ENCODE results near the gene AGPAT4. TPM values are rescaled to one million over a fixed set of nuclear protein-coding genes. Genes with fewer than 3 reads are reported as not detected.
A peak's percentile ranks its signal among the peaks of the same experiment; 100 is the strongest.

The AGPAT4 gene
- total and polyA plus RNA-seq, 2 of the 13 experiments (the other 11 are each of a cell fraction or from before 2014, with no cell fraction given), result 0.07 to 0.13 TPM

DNA sequence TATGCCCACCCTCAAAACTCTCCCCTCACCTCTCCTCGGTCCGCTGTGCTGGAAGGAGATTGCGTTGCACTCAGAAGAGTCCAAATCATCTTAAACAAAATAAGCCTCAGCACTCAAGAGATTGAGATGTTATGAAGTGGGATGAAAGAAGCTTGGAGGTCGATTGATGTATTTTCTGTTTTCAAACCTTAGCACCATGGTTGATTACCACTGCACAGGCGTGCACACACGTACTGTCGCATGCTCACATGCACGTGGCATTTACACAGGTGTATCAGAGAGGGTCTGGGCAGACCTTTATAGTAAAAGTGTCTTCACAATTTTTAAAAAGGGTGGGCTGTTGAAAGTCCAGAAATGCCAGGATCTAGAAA lies 612 bp upstream of the AGPAT4 start:
- ATAC-seq, result no peak
- ChIA-PET POLR2A (no interaction called here), CTCF (ENCODE audit: low intra/inter-chr PET ratio, low total read pairs) (no interaction called here)
- no TSS peak for BruUV-seq (replicated peaks)
- Histone ChIP-seq H3K9me3 (ENCODE audit: low read length) (no peaks in the 10 kb centered on the region), H3K27ac (ENCODE audit: extremely low read length, insufficient read depth, low read length) (no peak overlapping the region), H3K27me3 (ENCODE audit: control insufficient read depth in 1 of 2, insufficient read depth in 2 of 2, low read length in 2 of 2) (peaks cover 0 to 12% of the 10 kb centered on the region in 2 experiments; a peak in 2 of 5 replicates), H3K4me3 (replicated peaks in 1 of 3; ENCODE audit: insufficient read depth in 1 of 3, low read depth in 2 of 3, low read length in 3 of 3) (no peak overlapping the region), H3K36me3 (replicated peaks in 1 of 2; ENCODE audit: control insufficient read depth in 1 of 2, insufficient read depth in 2 of 2, low read length in 2 of 2) (no peaks in the 10 kb centered on the region), H3K4me1 (ENCODE audit: insufficient read depth, low read length) (no peaks in the 10 kb centered on the region), H3K79me2 (ENCODE audit: insufficient read depth, low read length) (no peaks in the 10 kb centered on the region), H3K4me2 (ENCODE audit: low read depth, low read length) (peak overlapping the region; percentile 4; the same call in 1 of the 2 replicates), H2AFZ (ENCODE audit: low read length) (no peak overlapping the region), H3K9ac (ENCODE audit: insufficient read depth, low read depth, low read length) (no peak overlapping the region), H4K20me1 (ENCODE audit: insufficient read depth, low read length) (no peaks in the 10 kb centered on the region)
- intact Hi-C loops (cut with micrococcal nuclease; ENCODE audit: unreplicated experiment) (no loop called here), in situ Hi-C loops (cut with HindIII; ENCODE audit: extremely low pct_ligation_motif_present, low pct_unique_long_range_greater_than_20kb) (no loop called here)
- WGBS (ENCODE audit: low lambda C conversion rate), result 29% methylated on average over 8 of the region's 8 CpGs
- DNase-seq (ENCODE audit: low spot score), result no peak
- FAIRE-seq, result no peak
- TF ChIP-seq PHF5A (CRISPR knock-in tag; IDR thresholded peaks at IDR 0.05; ENCODE audit: low read depth, unreplicated experiment) (no peak), ZBTB44 (CRISPR knock-in tag; IDR thresholded peaks at IDR 0.05) (no peak), ZNF567 (CRISPR knock-in tag; IDR thresholded peaks at IDR 0.05; ENCODE audit: borderline replicate concordance) (no peak), ZBTB2 (CRISPR knock-in tag; IDR thresholded peaks at IDR 0.05; ENCODE audit: low read depth) (no peak), ZNF343 (CRISPR knock-in tag; IDR thresholded peaks at IDR 0.05) (no peak), ATAD3A (CRISPR knock-in tag; IDR thresholded peaks at IDR 0.05) (no peak), NFE2L2 (IDR thresholded peaks at IDR 0.05; ENCODE audit: low read length) (no peak), AHR (CRISPR knock-in tag; IDR thresholded peaks at IDR 0.05) (no peak), DR1 (CRISPR knock-in tag; IDR thresholded peaks at IDR 0.05) (no peak), MAF1 (CRISPR knock-in tag; IDR thresholded peaks at IDR 0.05; ENCODE audit: borderline replicate concordance) (no peak), ZNF891 (CRISPR knock-in tag; IDR thresholded peaks at IDR 0.05) (no peak), ZBTB20 (CRISPR knock-in tag; IDR thresholded peaks at IDR 0.05; ENCODE audit: borderline replicate concordance, low read depth) (no peak), ZNF232 (CRISPR knock-in tag; IDR thresholded peaks at IDR 0.05; ENCODE audit: borderline replicate concordance) (no peak), KDM2A (CRISPR knock-in tag; IDR thresholded peaks at IDR 0.05; ENCODE audit: borderline replicate concordance, low read depth) (no peak), SALL2 (CRISPR knock-in tag; IDR thresholded peaks at IDR 0.05) (no peak), ZNF205 (CRISPR knock-in tag; IDR thresholded peaks at IDR 0.05) (no peak), CREM (IDR thresholded peaks at IDR 0.05) (no peak), CREM (CRISPR knock-in tag; IDR thresholded peaks at IDR 0.05) (no peak)

Measured in HepG2 (cell line).